Omental fat pad (tissue), 4 donors: ENCODE measurements around the gene IQCK. TPM values are rescaled to one million over a fixed set of nuclear protein-coding genes. Genes with fewer than 3 reads are reported as not detected.

ENCODE experiments used
- ATAC-seq: fragments of 150-250 bp; one replicate; pipeline ENCODE4 v1.9.1; 2016; ENCODE audit warnings: mild to moderate bottlenecking, moderate library complexity; ENCODE audit not compliant: low FRiP score
- DNase-seq: peaks from one replicate; pipeline ENCODE4 v3.0.0-alpha.2; 2019; ENCODE audit warnings: low spot score
- total RNA-seq, 4 donors: library from RNA; depleted of rRNA; stranded (reverse); fragments of >200 nt; gene quantifications; one replicate each; pipeline ENCODE4 v1.1.0, GENCODE V29; 2016
- TF ChIP-seq, protein P1 (sequence below), 3 donors: fragments of 450-650 bp; IDR thresholded peaks; one replicate each; pipeline ENCODE4 v1.5.1; 2016 to 2017; ENCODE audit warnings: antibody characterized with exemption in 3 of 3, mild to moderate bottlenecking in 3 of 3, moderate library complexity in 2 of 3

The IQCK gene
- total RNA-seq, 4 donors from 2014 or later, result 14.5 to 28.2 (median 18.9) TPM

DNA sequence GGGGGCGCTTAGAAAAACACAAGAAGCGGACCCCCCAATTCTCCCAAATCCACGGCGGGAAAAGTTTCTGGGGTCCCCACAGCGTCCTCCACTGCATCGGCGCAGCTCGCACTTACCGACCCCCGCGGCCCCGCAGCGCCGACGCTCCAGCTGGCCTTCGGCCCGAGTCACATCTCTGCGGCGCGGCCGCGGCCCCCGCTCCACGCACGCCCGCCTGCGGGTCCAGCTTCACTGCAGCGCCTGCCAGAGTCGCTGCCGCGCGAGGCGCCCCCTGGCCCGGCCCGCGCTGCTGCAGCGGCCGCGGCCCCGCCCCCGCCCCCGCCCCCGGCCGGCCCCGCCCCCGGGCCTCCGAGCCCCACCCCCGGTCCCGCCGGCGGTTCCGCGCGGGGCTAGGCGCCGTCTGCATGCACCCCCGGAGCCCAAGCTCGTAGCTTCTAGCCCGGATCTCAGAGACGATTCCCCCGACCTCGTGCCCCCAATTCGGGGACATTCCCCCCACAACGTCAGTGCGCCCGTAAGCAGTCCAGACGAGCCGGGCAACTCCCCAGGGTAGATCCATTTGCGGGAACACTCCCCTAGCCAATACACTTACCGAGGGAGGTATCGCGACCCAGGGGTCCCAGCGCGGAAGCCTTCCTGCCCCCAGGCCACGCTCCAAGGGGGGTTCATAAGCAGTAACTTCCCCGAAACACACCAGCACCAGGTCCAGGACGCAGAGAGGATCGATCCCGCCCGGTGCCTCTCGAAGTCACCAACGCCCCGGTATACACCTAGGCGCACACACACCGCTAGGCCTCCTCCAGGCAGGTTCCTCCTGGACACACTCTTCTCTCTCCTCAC lies 166.8 kb downstream of the IQCK start, which contains the start of gene GPRC5B:
Gene GPRC5B (minus strand): TSS at position 238 of the 840 bp plus-strand sequence. CDS start 12,003 bp downstream, outside the sequence.
- TF ChIP-seq, protein P1, sequence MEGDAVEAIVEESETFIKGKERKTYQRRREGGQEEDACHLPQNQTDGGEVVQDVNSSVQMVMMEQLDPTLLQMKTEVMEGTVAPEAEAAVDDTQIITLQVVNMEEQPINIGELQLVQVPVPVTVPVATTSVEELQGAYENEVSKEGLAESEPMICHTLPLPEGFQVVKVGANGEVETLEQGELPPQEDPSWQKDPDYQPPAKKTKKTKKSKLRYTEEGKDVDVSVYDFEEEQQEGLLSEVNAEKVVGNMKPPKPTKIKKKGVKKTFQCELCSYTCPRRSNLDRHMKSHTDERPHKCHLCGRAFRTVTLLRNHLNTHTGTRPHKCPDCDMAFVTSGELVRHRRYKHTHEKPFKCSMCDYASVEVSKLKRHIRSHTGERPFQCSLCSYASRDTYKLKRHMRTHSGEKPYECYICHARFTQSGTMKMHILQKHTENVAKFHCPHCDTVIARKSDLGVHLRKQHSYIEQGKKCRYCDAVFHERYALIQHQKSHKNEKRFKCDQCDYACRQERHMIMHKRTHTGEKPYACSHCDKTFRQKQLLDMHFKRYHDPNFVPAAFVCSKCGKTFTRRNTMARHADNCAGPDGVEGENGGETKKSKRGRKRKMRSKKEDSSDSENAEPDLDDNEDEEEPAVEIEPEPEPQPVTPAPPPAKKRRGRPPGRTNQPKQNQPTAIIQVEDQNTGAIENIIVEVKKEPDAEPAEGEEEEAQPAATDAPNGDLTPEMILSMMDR (IDR thresholded peaks at IDR 0.05), result no peak
- peak; percentile 45 for ATAC-seq
- DNase-seq, result no peak

DNA sequence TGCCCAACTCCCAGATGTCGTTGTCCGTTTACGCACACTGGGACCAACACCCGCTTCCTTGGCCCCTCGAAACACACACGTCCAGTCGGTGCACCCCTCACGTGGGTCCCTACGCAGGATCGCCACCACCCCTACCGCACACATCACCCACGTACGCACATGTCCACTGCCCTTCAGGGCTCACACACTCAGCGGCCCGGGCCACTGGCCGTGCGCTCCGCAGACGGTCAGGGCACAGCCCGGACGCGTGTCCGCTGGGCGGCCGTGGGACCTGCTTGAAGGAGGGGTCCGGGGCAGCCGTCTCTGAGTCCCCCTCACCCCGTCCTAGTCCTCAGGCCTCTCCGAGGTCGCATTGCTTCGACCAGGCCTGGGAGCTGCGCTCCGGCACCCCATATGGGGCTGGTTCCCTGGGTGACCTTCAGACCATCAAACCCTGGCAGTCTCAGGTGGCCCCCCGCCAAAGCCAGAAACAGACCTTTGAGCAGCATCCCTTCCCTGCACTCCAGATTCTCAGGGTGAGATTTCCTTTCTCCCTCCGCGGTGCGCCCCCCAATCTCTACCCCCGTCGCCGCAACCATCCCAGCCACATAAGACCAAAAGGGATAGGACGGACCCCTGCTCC lies 167.5 kb downstream of the IQCK start:
- TF ChIP-seq, protein P1 (IDR thresholded peaks at IDR 0.05), result no peak
- ATAC-seq, result peak; percentile 28
- no peak for DNase-seq

DNA sequence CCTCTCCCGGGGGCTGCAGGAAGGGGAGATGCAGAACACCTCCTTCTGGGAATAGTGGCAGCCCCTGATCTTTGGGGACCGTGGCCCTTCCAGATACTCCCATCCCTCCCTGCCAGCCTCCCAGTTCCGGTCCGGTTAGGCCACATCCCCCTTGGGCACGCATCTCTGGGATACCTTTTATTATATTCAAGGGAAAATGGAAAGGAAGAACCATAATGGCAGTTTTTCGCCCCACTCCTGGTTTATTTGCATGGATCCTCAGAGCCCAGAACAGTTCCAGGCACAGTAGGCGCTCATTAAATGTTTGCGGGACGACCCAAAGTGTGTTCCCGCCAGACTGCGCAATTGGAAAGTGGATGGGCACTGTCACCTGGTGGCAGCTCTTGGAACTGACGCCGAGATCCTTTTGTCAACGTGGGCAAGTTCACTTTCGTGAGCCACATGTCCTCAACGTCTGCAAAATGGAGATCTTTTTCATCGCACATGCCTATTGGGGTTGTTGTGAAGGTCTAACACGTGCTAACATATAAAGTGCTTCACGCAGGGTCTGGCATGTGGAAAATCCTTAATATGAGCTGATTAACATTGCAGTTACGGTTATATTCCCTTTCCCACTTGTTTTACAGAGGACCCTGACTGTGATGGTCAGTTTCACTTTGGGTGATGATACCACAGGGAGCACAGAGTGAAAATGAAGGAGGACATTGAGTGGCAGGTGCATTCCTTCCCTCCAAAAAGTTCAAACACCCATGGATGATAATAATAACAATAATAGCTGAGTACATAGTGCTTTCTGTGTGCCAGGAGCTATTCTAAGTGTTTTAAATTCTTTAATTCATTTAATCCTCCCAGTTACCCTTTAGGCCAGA lies 168.2 kb downstream of the IQCK start:
- DNase-seq (peak; percentile 87), ATAC-seq (peak; percentile 45)
- TF ChIP-seq, protein P1 (IDR thresholded peaks at IDR 0.05), result peak in 2 of 3 donors; percentile 96 to 99

DNA sequence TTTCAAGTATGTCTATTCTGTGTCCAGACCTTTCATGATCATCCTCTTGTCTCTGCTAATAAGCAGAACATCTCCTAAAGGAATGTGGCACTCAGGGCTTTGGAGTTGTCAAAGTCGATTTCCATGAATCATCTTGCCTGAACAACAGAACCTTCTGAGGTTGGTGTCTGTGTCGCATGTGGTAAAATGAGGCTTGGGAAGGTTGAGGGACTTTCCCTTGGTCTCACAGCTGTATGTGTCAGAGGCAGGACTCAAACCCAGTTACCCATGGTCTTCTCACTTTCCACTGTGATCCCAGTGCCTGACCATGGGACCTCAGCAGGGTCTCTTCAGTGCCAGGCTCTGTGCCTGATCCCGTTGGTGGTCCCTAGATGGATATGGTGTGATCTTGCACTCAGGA lies 170.8 kb downstream of the IQCK start:
- ATAC-seq, result no peak
- TF ChIP-seq, protein P1 (IDR thresholded peaks at IDR 0.05), result no peak
- DNase-seq, result no peak

DNA sequence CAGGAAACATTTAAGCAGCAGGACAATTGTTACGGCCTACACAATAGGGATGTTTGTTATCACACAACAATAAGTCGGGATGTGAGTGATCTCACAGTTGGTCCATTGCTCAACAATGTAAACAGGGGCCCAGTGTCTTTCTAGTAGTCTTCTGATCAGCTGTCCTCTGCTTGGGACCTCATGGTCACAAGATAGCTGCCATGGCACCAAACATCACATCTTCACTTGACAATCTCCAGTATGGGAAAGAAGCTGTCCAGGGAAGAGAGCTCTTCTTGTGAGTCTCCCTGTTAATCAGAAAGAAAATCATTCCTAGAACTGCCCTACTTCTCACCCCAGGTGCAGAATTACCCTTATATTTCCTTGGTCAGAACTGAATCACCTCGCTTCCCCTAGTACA lies 172.8 kb downstream of the IQCK start:
- ATAC-seq (no peak), DNase-seq (no peak)

DNA sequence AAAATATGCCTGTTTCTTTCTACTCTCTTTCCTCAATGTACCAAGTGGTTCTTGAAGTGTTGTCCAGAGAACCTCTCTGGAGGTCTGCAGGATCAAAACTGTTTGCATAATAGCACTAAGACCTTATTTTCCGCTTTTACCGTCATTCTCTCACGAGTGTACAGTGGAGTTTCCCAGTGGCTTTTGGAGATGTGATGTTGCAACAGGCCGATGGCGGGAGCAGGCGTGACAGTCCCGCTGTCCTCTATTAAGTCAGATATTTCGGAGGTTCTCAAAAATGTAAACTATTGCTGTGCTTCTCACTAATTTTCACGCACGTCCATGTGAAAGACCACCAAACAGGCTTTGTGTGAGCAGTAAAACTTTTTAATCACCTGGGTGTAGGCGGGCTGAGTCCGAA lies 174.8 kb downstream of the IQCK start:
- DNase-seq (no peak), ATAC-seq (no peak)
- TF ChIP-seq, protein P1 (IDR thresholded peaks at IDR 0.05), result no peak

More for the DNA sequence above, 172.8 kb downstream of the IQCK start:
- TF ChIP-seq, protein P1 (IDR thresholded peaks at IDR 0.05), result no peak
